Activated CD8-positive, alpha-beta T cell treated with anti-CD3 and anti-CD28 coated beads, Interleukin-2, amount 10 ng/mL, durations not matched to agents 7 days and 5 days (primary cell): ENCODE measurements around the gene KCNMA1. TPM values are rescaled to one million over a fixed set of nuclear protein-coding genes. Genes with fewer than 3 reads are reported as not detected.
"Not testable (repeated sequence)": the region's sequence is repeated elsewhere in the genome, so short reads cannot be mapped to it uniquely, and the experiment has no call there.

Source experiments
- ATAC-seq: fragments of 150-1000 bp; cut with Tn5 transposase; one replicate; pipeline ENCODE4 v1.10.0; 2021; ENCODE audit warnings: moderate library complexity
- CTCF ChIA-PET: fragments of 350-600 bp; sonication (Branson Sonifier 250); formaldehyde crosslinking; loops from one replicate; lab custom pipeline; 2021; ENCODE audit warnings: antibody characterized with exemption; lab: Charles Lee
- POLR2A ChIA-PET: fragments of 350-600 bp; sonication (Branson Sonifier 250); formaldehyde crosslinking; loops from one replicate; lab custom pipeline; 2021; ENCODE audit warnings: antibody characterized with exemption; lab: Charles Lee
- DNase-seq: peaks from one replicate; pipeline ENCODE4 v3.0.0-alpha.2; 2020
- H3K27ac Mint-ChIP-seq: one replicate; pipeline ENCODE4 v1.8.0; 2021; ENCODE audit warnings: mild to moderate bottlenecking, mixed read lengths
- H3K27me3 Mint-ChIP-seq: one replicate; pipeline ENCODE4 v1.8.0; 2021; ENCODE audit warnings: low read depth, mixed read lengths
- H3K36me3 Mint-ChIP-seq: one replicate; pipeline ENCODE4 v1.8.0; 2021; ENCODE audit warnings: low read depth, mixed read lengths
- H3K4me1 Mint-ChIP-seq: one replicate; pipeline ENCODE4 v1.8.0; 2021; ENCODE audit warnings: low read depth, mixed read lengths
- H3K4me3 Mint-ChIP-seq: one replicate; pipeline ENCODE4 v1.8.0; 2021; ENCODE audit warnings: mild to moderate bottlenecking, mixed read lengths
- H3K9me3 Mint-ChIP-seq: one replicate; pipeline ENCODE4 v1.8.0; 2022; ENCODE audit warnings: mixed read lengths; ENCODE audit not compliant: insufficient read depth
- total RNA-seq, 2 experiments: library from RNA; stranded (reverse); gene quantifications; one replicate each; pipeline ENCODE4 v1.2.3, GENCODE V29; 2021

The KCNMA1 gene
- total RNA-seq, 2 experiments from 2014 or later = 0.16 TPM

- H3K27ac Mint-ChIP-seq = no peak overlapping the region
- no peaks in the 10 kb centered on the region for H3K36me3 Mint-ChIP-seq
- no peak for ATAC-seq
- ChIA-PET POLR2A (no interaction called here), CTCF (interaction anchor here (0.7 to 1.3 kb wide), 3 partner anchors 11 to 250 kb away, joined by 3 to 4 read pairs (median 3); no protein-coding TSS in a partner anchor)
- no peak for DNase-seq
- no peak overlapping the region for H3K4me3 Mint-ChIP-seq
- peaks cover 8% of the 10 kb centered on the region for H3K27me3 Mint-ChIP-seq
- no peaks in the 10 kb centered on the region for H3K9me3 Mint-ChIP-seq
- H3K4me1 Mint-ChIP-seq = no peaks in the 10 kb centered on the region
These were observed 244.8 kb downstream of the KCNMA1 start for GRCh38 chr10:77392851-77393250.

DNA sequence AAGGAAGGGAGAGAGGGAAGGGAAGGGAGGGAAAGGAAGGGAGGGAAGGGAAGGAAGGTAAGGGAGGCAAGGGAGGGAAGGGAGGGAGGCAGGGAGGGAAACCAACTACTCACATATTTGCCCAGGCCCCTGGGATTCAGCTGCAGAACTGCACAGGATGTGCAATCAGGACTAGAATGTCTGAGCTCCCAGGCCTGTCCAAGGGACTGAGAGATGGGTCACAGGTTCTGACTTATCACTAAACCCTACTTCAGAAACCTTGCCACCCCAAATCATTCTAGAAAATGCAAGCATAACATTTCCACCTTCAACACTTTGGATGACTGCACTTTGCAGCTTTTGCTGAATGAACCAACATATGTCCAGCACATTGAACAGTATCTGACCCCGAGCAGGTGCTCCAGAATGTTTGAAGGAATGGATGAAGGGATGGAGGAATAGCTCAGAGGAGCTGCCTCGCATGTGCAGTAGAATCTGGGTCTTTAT is 245.3 kb downstream of the KCNMA1 start:
- no peaks in the 10 kb centered on the region for H3K9me3 Mint-ChIP-seq
- H3K27me3 Mint-ChIP-seq = peaks cover 7% of the 10 kb centered on the region
- POLR2A ChIA-PET = no interaction called here
- no peak for ATAC-seq
- no peak overlapping the region for H3K4me3 Mint-ChIP-seq
- DNase-seq = no peak
- CTCF ChIA-PET = interaction anchor here (0.7 to 1.3 kb wide), 3 partner anchors 12 to 251 kb away, joined by 3 to 4 read pairs (median 3); no protein-coding TSS in a partner anchor
- H3K27ac Mint-ChIP-seq = no peak overlapping the region
- H3K4me1 Mint-ChIP-seq = peaks cover under 1% of the 10 kb centered on the region
- H3K36me3 Mint-ChIP-seq = no peaks in the 10 kb centered on the region

- Mint-ChIP-seq H3K9me3 (no peaks in the 10 kb centered on the region), H3K4me3 (no peak overlapping the region), H3K27me3 (peaks cover 4% of the 10 kb centered on the region), H3K27ac (no peak overlapping the region), H3K36me3 (no peaks in the 10 kb centered on the region), H3K4me1 (peaks cover 6% of the 10 kb centered on the region)
- ATAC-seq (no peak), DNase-seq (peak; percentile 56)
- ChIA-PET CTCF (interaction anchor here (0.7 to 1.3 kb wide), 3 partner anchors 11 to 252 kb away, joined by 3 read pairs; no protein-coding TSS in a partner anchor), POLR2A (interaction anchor here (0.6 kb wide), 1 partner anchor 15 kb away, joined by 3 read pairs; no protein-coding TSS in a partner anchor)
These were observed 245.9 kb downstream of the KCNMA1 start for GRCh38 chr10:77391605-77392235.

DNA sequence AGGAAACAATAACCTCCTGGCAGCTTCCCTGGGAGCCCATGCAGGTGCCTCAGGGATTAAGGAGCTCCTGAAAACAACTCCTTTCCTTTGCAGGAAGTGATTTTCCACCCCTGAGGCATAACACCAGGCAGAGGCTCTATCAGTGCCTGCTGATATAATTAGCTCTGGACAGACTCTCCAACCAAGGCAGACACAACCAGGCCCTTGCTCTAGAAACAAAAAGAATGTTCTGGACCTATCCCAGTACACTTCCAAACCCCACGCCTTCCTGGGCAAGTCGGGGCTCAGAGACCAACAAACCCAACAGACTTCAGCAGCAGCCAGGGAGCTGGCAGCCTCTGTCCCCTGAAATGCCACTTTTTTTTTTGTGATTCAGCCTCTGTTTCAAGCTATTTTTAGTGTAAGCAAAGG is 247.1 kb downstream of the KCNMA1 start:
- ChIA-PET POLR2A (no interaction called here), CTCF (interaction anchor here (0.9 kb wide), 3 partner anchors 225 to 322 kb away, joined by 3 read pairs; no protein-coding TSS in a partner anchor)
- H3K36me3 Mint-ChIP-seq = no peaks in the 10 kb centered on the region
- H3K27ac Mint-ChIP-seq = no peak overlapping the region
- H3K27me3 Mint-ChIP-seq = peaks cover 2% of the 10 kb centered on the region
- ATAC-seq = no peak
- no peaks in the 10 kb centered on the region for H3K9me3 Mint-ChIP-seq
- H3K4me1 Mint-ChIP-seq = peaks cover 12% of the 10 kb centered on the region
- H3K4me3 Mint-ChIP-seq = no peak overlapping the region
- no peak for DNase-seq

DNA sequence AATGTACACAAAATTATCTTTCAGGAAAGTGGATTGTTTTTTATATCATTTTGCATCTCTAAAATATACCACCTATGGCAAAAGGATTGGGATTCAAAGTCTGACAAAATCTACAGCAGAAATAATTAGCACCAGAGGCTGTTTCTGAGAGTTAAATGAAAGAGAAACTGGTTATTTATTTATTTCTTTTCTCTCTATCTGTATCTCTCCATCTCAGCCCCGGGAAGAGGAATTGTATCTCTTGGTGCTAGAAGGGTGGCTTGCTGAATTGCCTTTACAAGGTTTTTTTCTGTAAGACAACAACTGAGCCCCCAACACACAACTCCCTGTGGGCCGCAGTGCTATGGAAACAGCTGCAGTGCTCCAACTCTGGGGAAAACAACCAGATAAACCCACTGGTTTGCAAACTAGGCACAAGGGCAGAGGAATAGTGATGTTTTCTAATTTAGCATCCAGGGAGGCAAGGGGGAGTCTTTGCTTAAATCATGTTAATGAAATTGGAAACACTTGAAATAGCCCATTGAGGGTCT is 249.0 kb downstream of the KCNMA1 start:
- Mint-ChIP-seq H3K4me1 (peaks cover 12% of the 10 kb centered on the region), H3K9me3 (no peaks in the 10 kb centered on the region), H3K27ac (no peak overlapping the region), H3K36me3 (no peaks in the 10 kb centered on the region), H3K4me3 (no peak overlapping the region), H3K27me3 (peaks cover 2% of the 10 kb centered on the region)
- ATAC-seq = no peak
- ChIA-PET CTCF (no interaction called here), POLR2A (no interaction called here)
- no peak for DNase-seq

DNA sequence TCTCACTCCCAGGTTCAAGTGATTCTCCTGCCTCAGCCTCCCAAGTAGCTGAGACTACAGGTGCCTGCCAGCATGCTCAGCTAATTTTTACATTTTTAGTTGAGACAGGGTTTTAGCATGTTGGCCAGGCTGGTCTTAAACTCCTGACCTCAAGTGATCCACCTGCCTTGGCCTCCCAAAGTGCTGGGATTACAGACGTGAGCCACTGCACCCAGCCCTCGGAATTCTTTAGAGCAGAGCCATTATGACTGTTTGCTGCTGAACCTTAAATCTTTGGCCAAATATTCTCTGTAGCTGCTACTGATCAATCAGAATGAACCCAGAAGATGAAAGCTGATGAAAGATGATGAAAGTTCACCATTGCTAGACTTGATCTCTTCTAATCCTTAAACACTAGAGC is 249.9 kb downstream of the KCNMA1 start:
- POLR2A ChIA-PET, DNase-seq, ATAC-seq, H3K27me3 Mint-ChIP-seq, H3K27ac Mint-ChIP-seq, H3K9me3 Mint-ChIP-seq, H3K36me3 Mint-ChIP-seq, H3K4me3 Mint-ChIP-seq: not testable (repeated sequence)
- CTCF ChIA-PET = interaction anchor here (1.2 kb wide), 1 partner anchor 323 kb away, joined by 3 read pairs; no protein-coding TSS in a partner anchor
- peaks cover 12% of the 10 kb centered on the region for H3K4me1 Mint-ChIP-seq

- CTCF ChIA-PET = interaction anchor here (1.2 kb wide), 1 partner anchor 323 kb away, joined by 3 read pairs; no protein-coding TSS in a partner anchor
- ATAC-seq (no peak), DNase-seq (no peak)
- Mint-ChIP-seq H3K27ac (no peak overlapping the region), H3K27me3 (peaks cover 2% of the 10 kb centered on the region), H3K36me3 (no peaks in the 10 kb centered on the region), H3K4me1 (peaks cover 12% of the 10 kb centered on the region), H3K9me3 (no peaks in the 10 kb centered on the region), H3K4me3 (no peak overlapping the region)
- POLR2A ChIA-PET = interaction anchor here (0.7 kb wide), 1 partner anchor 150 kb away, joined by 4 read pairs; no protein-coding TSS in a partner anchor
These were observed 250.4 kb downstream of the KCNMA1 start for GRCh38 chr10:77387247-77387646.

DNA sequence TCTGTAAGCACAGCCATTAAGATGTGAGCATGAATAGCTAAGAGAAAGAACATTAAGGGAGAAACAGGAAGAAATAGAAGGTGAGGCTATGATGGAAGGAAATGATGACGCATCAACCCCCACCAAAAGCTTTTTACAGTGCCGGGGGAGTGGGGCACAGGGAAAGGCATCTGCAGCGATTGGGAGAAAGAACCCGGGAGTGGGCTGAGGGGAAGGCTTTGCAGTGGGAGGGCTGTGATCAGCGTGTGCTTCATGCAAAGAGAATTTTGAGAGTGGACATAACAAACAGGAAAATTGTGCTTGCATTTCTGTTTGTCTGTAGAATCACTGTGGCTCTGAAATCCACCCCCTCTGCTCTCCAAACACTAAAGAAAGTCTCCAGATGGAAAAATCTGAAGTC is 250.8 kb downstream of the KCNMA1 start:
- Mint-ChIP-seq H3K4me3 (no peak overlapping the region), H3K36me3 (no peaks in the 10 kb centered on the region), H3K27ac (peak overlapping the region; percentile 22), H3K9me3 (no peaks in the 10 kb centered on the region), H3K27me3 (peaks cover 2% of the 10 kb centered on the region), H3K4me1 (peaks cover 12% of the 10 kb centered on the region)
- ATAC-seq (no peak), DNase-seq (no peak)
- ChIA-PET CTCF (interaction anchor here (1.2 kb wide), 1 partner anchor 324 kb away, joined by 3 read pairs; no protein-coding TSS in a partner anchor), POLR2A (interaction anchor here (0.7 kb wide), 1 partner anchor 150 kb away, joined by 4 read pairs; no protein-coding TSS in a partner anchor)

GRCh38 chr10:77386365-77386764 is 251.2 kb downstream of the KCNMA1 start:
- Mint-ChIP-seq H3K36me3 (no peaks in the 10 kb centered on the region), H3K9me3 (no peaks in the 10 kb centered on the region), H3K4me1 (peaks cover 12% of the 10 kb centered on the region), H3K4me3 (no peak overlapping the region), H3K27ac (no peak overlapping the region), H3K27me3 (peaks cover 2% of the 10 kb centered on the region)
- ATAC-seq = no peak
- ChIA-PET CTCF (interaction anchor here (1.2 kb wide), 1 partner anchor 324 kb away, joined by 3 read pairs; no protein-coding TSS in a partner anchor), POLR2A (interaction anchor here (0.7 kb wide), 1 partner anchor 149 kb away, joined by 4 read pairs; no protein-coding TSS in a partner anchor)
- no peak for DNase-seq

DNA sequence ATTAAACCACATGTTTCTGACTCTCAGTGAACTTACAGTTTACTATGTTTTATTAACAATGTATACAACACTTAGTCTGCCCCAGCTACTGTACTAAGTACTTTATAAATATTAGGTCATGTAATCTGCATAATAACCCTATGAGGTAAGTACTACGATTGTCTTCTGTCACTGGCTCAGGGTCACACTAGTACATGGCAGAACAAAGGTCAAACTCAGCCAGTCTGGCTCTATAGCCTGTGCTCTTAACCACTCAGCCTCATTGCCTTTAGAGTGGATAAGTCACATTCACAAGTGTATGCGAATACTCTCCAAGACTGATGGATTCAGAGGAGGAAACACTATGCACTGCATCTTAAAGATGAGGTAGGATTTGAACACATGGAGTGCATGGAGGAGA is 252.3 kb downstream of the KCNMA1 start:
- Mint-ChIP-seq H3K27ac (no peak overlapping the region), H3K4me1 (peaks cover 16% of the 10 kb centered on the region), H3K9me3 (no peaks in the 10 kb centered on the region), H3K27me3 (peaks cover 8% of the 10 kb centered on the region), H3K4me3 (no peak overlapping the region), H3K36me3 (no peaks in the 10 kb centered on the region)
- POLR2A ChIA-PET = no interaction called here
- ATAC-seq (no peak), DNase-seq (no peak)
- CTCF ChIA-PET = no interaction called here

DNA sequence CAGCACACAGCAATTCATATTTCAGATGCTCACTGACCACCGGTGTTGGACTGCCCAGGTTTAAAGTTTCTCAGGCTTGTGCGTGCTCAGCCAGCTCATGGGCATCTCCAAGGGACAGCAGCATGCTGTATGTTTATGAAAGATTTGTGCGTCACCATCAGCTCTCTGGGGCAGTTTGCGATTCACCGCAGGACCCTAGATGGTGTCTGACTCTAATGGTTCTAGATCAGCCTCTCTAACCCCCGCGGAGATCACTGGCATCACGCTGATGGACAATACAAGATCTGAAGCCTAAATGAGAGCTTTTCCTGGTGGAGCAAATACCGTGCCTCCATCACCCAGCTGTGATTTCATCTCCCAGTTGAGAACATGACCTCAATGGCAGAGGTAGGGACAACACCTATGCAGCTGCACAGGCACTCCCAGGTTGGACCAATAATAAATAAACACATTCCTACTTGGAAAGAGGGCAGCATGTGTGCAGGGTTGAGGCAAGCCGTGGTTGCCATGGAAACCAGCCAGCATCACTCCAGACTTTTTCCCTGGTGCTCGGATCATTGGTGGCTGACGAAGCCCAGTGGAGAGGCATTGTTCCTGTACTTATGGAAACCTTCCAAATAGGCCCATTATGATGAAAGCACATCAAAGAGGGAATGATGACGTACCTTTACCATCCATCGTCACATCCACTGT is 253.6 kb downstream of the KCNMA1 start:
- peaks cover 21% of the 10 kb centered on the region for H3K4me1 Mint-ChIP-seq
- ATAC-seq (no peak), DNase-seq (no peak)
- no peaks in the 10 kb centered on the region for H3K9me3 Mint-ChIP-seq
- H3K4me3 Mint-ChIP-seq = no peak overlapping the region
- H3K27ac Mint-ChIP-seq = no peak overlapping the region
- peaks cover 16% of the 10 kb centered on the region for H3K27me3 Mint-ChIP-seq
- CTCF ChIA-PET = no interaction called here
- H3K36me3 Mint-ChIP-seq = no peaks in the 10 kb centered on the region
- POLR2A ChIA-PET = no interaction called here
